ENCODE results near the gene FILIP1L.

Gene FILIP1L

DNA sequence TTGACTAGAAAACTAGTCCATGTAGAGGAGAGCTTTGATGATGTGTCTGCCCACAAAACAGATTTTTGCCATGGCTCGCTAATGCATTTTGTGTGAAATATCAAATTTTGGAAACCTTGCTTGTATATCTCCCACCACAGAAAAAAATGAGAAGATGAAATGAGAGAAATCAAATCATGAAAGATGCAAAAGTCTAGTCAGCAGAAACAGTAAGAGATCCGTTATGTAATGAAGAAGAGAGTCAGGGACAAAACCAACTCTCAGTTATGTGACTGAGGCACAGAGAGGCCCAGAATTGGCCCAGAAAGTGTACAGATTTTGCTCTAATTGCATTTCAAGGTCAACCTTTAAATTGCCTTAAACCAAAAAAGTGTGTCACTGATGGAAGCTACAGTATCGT lies 107.0 kb downstream of the FILIP1L start:
- no peaks in the 10 kb centered on the region for H3K36me3 ChIP-seq (ENCODE audit: control insufficient read depth, insufficient read depth, low read length)

DNA sequence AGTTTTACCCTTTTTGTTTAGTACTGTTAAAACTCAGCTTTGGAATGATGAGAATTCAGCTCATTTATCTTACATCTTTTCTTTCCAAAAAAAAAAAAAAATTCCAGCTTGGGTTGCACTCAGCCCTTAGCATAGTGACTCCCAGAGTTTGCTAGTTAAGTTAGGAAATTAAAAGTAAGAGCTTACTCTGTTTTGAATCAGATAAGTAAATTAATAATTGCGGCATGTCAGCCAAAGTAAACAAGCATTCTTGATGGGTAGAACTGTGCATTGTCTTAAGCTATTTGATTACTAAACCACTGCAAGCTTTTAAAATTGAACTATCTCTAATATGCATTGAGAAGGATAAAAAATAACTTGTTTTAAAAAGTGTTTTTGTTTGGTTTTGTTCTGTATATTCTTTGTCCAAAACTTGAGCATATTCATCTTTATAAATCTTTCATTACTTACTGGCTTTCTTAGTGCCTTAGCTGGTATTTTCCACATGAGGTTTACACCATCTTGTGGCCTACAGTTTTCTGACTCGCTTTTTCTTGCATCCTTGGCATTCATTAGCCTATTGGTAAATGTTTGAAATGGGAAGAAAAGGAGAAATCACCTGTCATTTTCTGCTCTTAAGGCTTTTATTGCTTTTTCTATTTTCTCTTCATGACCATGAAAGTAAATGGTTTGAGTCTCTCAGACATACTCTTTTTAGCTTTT lies 107.6 kb downstream of the FILIP1L start:
- no peak overlapping the region for H3K9ac ChIP-seq (ENCODE audit: low read depth, low read length)
- no peak overlapping the region for H3K27ac ChIP-seq (ENCODE audit: low read depth, low read length)
- H3K9me3 ChIP-seq (ENCODE audit: control insufficient read depth, insufficient read depth, low read length): no peaks in the 10 kb centered on the region
- H3K36me3 ChIP-seq (ENCODE audit: control insufficient read depth, insufficient read depth, low read length): no peaks in the 10 kb centered on the region
- no peaks in the 10 kb centered on the region for H3K27me3 ChIP-seq (ENCODE audit: control insufficient read depth, insufficient read depth, low read length)
- H3K4me1 ChIP-seq (ENCODE audit: control insufficient read depth, insufficient read depth, low read length): peaks cover 20% of the 10 kb centered on the region
- H3K4me3 ChIP-seq (ENCODE audit: low read depth, low read length): no peak overlapping the region

More for the DNA sequence above, 107.0 kb downstream of the FILIP1L start:
- H3K4me1 ChIP-seq (ENCODE audit: control insufficient read depth, insufficient read depth, low read length): peaks cover 20% of the 10 kb centered on the region
- H3K27ac ChIP-seq (ENCODE audit: low read depth, low read length): no peak overlapping the region
- H3K27me3 ChIP-seq (ENCODE audit: control insufficient read depth, insufficient read depth, low read length): no peaks in the 10 kb centered on the region
- no peak overlapping the region for H3K4me3 ChIP-seq (ENCODE audit: low read depth, low read length)
- no peak overlapping the region for H3K9ac ChIP-seq (ENCODE audit: low read depth, low read length)
- H3K9me3 ChIP-seq (ENCODE audit: control insufficient read depth, insufficient read depth, low read length): no peaks in the 10 kb centered on the region

DNA sequence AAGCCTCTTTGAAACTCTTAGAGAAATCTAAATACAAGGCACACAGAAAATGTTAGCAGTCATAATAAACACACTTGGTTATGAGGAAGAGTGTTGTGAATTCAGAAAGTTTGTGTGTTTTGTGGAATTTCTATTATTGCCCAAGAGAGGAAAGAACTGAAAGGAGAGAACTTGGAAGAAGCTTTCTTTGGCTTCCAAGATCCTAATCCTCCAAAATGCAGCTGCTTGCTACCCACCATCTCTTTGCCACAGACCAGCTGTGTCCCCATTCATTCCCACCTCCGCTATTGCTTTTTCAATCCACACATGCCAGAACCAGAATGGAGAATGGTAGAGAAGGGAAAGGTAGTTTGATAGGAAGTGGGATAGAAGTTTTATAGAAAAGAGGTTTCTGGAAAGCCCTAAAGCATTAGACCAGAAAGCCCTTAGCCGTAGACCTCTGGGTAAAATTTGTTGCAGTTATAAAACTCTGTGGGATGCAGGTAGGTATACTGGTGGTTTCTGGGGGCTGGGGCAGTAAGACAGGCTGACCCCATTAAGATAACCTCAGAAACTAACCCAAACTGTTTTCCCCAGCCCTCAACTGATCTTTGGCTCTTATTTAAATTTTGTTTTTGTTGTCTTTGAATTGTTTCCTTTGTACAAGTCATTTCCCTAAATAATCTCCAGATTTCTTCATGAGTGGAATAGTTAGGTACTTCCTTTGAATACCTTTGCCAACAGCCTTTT lies 108.5 kb downstream of the FILIP1L start:
- peaks cover 20% of the 10 kb centered on the region for H3K4me1 ChIP-seq (ENCODE audit: control insufficient read depth, insufficient read depth, low read length)
- H3K27me3 ChIP-seq (ENCODE audit: control insufficient read depth, insufficient read depth, low read length): no peaks in the 10 kb centered on the region
- H3K9ac ChIP-seq (ENCODE audit: low read depth, low read length): no peak overlapping the region
- no peak overlapping the region for H3K4me3 ChIP-seq (ENCODE audit: low read depth, low read length)
- no peaks in the 10 kb centered on the region for H3K9me3 ChIP-seq (ENCODE audit: control insufficient read depth, insufficient read depth, low read length)
- H3K36me3 ChIP-seq (ENCODE audit: control insufficient read depth, insufficient read depth, low read length): no peaks in the 10 kb centered on the region
- no peak overlapping the region for H3K27ac ChIP-seq (ENCODE audit: low read depth, low read length)

DNA sequence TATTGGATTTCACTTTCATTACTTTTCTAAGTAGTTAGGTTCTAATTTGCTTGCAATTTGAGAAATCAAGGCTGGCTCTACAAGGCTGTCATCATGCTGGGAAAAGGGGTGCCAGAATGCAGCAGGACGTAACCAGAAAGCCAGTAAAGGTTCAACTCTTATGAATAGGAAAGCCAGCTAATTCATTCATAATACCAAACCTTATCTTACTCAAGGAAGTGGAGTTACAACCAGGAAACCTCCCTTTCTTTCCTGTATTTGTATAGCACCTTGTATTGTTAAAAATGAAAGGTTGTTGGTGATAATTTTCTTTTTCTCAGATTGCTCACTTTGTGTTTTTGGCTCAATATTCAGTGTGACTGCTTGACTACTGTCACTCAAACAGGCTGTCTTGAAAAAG lies 109.4 kb downstream of the FILIP1L start:
- no peak overlapping the region for H3K27ac ChIP-seq (ENCODE audit: low read depth, low read length)
- H3K36me3 ChIP-seq (ENCODE audit: control insufficient read depth, insufficient read depth, low read length): no peaks in the 10 kb centered on the region
- H3K9ac ChIP-seq (ENCODE audit: low read depth, low read length): no peak overlapping the region
- no peaks in the 10 kb centered on the region for H3K27me3 ChIP-seq (ENCODE audit: control insufficient read depth, insufficient read depth, low read length)
- no peaks in the 10 kb centered on the region for H3K9me3 ChIP-seq (ENCODE audit: control insufficient read depth, insufficient read depth, low read length)
- peaks cover 20% of the 10 kb centered on the region for H3K4me1 ChIP-seq (ENCODE audit: control insufficient read depth, insufficient read depth, low read length)
- H3K4me3 ChIP-seq (ENCODE audit: low read depth, low read length): no peak overlapping the region

DNA sequence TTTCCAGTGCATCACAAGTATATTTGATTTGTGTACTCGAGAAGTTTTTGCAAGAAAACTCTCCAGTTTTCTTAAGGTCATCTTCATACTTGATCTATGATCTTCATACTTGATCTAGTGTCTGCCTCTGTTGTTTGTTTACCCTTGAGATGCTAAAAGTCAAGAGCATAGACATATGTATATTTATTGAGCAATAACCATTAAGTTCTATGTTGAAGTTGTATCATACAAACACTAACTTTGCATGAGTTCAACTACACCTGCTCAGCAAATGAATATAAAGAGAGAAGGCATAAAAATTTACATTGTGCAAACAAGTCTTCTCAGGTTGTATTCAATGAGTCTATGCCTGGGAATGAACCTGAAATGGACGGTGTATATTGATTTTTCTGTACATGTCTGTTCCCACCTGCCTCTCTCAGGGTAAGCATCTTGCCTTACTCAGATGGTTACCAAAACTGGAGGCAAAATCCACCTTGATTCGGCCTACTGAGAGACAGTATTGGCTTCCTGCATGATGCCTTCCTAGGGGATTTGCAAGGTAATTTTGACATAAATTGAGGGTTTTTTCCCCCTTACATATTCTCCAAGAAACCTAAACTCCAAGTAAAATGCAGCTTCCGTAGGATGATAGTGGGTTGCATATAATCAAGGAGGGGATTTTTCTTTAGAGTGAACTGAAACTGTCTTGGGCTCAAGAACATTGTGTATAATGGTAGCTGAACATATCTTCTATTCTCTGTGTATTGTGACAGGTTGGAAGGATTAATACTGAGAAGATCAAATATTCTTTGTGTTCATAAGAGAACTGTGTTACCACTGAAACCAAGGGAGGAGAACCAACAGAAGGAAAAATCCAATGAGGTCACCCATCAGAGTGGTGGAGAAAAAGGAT lies 110.4 kb downstream of the FILIP1L start:
- Histone ChIP-seq H3K27me3 (ENCODE audit: control insufficient read depth, insufficient read depth, low read length) (no peaks in the 10 kb centered on the region), H3K9ac (ENCODE audit: low read depth, low read length) (no peak overlapping the region), H3K4me1 (ENCODE audit: control insufficient read depth, insufficient read depth, low read length) (peaks cover 20% of the 10 kb centered on the region), H3K9me3 (ENCODE audit: control insufficient read depth, insufficient read depth, low read length) (no peaks in the 10 kb centered on the region), H3K36me3 (ENCODE audit: control insufficient read depth, insufficient read depth, low read length) (no peaks in the 10 kb centered on the region), H3K27ac (ENCODE audit: low read depth, low read length) (no peak overlapping the region), H3K4me3 (ENCODE audit: low read depth, low read length) (no peak overlapping the region)

DNA sequence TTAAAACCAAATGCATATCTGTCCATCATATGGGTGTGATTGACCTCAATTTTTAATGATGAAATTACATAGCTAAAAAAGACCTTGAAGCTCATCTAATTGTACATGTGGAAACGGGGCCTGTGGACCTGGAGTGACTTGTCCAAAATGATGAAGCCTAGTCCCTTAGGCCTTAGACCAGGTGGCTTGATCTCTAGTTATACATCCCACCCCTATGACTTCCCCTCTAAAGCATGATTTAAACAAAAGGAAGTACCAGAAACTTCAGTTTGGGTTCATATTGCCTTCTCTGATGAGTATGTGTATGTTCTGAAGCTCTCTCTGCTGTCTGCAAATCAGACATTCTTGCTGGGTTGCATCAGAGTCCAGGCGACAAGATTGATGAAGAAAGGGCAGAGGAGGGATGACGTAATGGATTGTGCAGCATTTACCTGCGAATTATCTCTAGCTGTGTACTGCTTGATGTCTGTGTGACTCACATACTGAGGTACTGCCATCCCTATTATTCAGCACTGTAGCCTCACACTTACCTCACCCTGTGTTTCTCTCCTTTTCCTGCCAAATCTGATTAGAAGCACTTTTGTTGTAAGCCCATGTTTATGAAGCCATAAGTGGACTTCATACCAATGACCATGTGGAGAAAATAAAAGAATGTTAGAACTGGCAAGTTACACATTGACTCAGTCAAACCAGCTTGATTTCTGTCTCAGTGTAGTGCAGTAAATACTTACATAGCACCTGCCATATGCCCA lies 111.5 kb downstream of the FILIP1L start:
- Histone ChIP-seq H3K4me1 (ENCODE audit: control insufficient read depth, insufficient read depth, low read length) (peaks cover 20% of the 10 kb centered on the region), H3K9me3 (ENCODE audit: control insufficient read depth, insufficient read depth, low read length) (no peaks in the 10 kb centered on the region), H3K4me3 (ENCODE audit: low read depth, low read length) (no peak overlapping the region), H3K36me3 (ENCODE audit: control insufficient read depth, insufficient read depth, low read length) (no peaks in the 10 kb centered on the region), H3K27ac (ENCODE audit: low read depth, low read length) (no peak overlapping the region), H3K9ac (ENCODE audit: low read depth, low read length) (no peak overlapping the region), H3K27me3 (ENCODE audit: control insufficient read depth, insufficient read depth, low read length) (no peaks in the 10 kb centered on the region)

DNA sequence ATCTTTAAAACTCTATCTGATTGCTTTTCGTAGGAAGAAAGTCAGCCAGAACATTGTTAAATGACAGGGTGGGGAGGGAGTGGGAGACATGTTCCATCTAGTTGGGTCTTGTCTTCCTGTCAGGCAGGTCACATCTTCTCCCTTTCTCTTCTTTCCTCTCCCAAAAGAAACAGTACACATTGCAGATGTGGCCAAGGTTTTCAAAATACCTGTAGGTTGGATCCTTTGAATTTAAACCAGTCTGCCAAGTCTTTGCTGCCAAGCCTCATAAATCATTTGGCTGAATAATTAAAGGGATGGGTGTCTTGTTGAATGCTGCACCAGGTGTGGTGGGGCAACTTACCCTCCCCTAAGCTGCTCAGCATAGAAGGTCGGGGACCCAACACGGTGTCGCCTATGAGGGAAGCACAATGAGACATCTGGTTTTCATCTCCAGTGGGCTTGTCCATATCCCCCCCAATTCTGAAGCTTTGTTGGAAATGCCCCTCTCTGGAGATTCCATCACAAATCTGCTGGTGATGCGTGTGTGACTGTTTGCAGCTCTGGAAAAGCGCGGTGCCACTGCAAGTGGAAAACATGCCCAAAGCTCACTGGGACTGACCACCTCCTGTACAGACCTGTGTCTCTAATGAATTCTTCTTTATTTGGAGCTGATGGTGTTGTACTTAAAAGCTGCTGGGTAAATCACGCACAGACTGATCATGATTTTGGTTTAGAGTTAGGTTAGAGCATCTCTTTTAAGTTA lies 112.6 kb downstream of the FILIP1L start:
- Histone ChIP-seq H3K4me3 (ENCODE audit: low read depth, low read length) (no peak overlapping the region), H3K9me3 (ENCODE audit: control insufficient read depth, insufficient read depth, low read length) (no peaks in the 10 kb centered on the region), H3K36me3 (ENCODE audit: control insufficient read depth, insufficient read depth, low read length) (no peaks in the 10 kb centered on the region), H3K4me1 (ENCODE audit: control insufficient read depth, insufficient read depth, low read length) (peaks cover 16% of the 10 kb centered on the region), H3K9ac (ENCODE audit: low read depth, low read length) (no peak overlapping the region), H3K27ac (ENCODE audit: low read depth, low read length) (no peak overlapping the region), H3K27me3 (ENCODE audit: control insufficient read depth, insufficient read depth, low read length) (no peaks in the 10 kb centered on the region)

DNA sequence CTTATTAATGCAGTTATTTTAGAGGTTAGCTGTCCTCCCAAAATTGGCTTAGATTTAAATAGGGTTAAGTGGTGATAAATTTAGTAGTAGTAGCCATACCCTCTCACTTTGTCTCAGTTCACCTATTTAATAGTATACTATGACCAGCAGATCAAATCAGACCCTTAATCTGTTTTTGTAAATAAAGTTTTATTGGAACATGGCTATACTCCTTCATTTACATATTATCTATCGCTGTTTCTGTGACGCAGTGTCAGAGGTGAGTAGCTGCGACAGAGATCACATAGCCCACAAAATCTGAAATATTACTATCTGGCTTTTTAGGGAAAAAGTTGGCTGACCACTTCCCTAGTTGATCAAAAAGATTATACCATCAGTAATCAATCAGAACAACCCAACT lies 113.2 kb downstream of the FILIP1L start:
- Histone ChIP-seq H3K36me3 (ENCODE audit: control insufficient read depth, insufficient read depth, low read length) (no peaks in the 10 kb centered on the region), H3K27ac (ENCODE audit: low read depth, low read length) (no peak overlapping the region), H3K9me3 (ENCODE audit: control insufficient read depth, insufficient read depth, low read length) (no peaks in the 10 kb centered on the region), H3K9ac (ENCODE audit: low read depth, low read length) (no peak overlapping the region), H3K4me3 (ENCODE audit: low read depth, low read length) (no peak overlapping the region), H3K27me3 (ENCODE audit: control insufficient read depth, insufficient read depth, low read length) (no peaks in the 10 kb centered on the region), H3K4me1 (ENCODE audit: control insufficient read depth, insufficient read depth, low read length) (peaks cover 10% of the 10 kb centered on the region)

DNA sequence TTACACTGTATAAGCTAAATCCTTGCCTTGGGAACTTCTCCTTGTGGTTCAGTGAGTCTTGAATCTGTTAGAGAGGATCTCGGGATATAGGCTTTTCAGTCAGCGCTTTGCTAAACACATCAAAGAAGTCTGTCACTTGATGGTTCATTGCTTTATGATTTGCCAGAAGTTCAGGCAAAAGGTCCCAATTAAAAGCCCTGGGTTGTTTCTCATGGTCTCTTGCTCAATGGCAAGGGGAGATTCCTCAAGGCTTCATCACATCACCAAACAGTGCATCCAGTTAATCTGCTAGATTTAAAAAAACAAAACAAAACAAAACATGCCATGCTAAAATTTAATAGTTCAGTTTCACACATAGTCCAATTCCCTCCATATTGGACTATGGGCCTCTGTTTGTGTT lies 114.8 kb downstream of the FILIP1L start:
- H3K27ac ChIP-seq (ENCODE audit: low read depth, low read length): no peak overlapping the region
- no peaks in the 10 kb centered on the region for H3K36me3 ChIP-seq (ENCODE audit: control insufficient read depth, insufficient read depth, low read length)
- H3K27me3 ChIP-seq (ENCODE audit: control insufficient read depth, insufficient read depth, low read length): no peaks in the 10 kb centered on the region

DNA sequence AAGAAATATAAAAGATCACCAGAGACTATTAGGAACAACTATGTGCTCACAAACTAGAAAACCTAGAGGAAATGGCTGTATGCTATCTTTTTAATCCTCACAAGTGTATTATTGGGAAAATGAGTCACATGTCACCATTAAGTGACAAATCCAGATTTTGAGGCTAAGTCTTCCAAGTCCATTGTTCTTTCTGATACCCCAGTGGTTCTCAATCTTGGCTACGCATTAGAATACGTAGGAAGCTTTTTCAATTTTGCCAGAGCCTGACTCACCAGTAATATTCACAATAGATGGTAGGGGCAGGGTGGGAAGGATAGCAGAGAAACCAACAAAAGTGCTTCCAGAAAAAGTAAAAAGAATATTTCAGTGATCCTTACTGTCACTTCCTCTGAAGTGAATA lies 117.0 kb downstream of the FILIP1L start:
- Histone ChIP-seq H3K9ac (ENCODE audit: low read depth, low read length) (no peak overlapping the region), H3K4me3 (ENCODE audit: low read depth, low read length) (no peak overlapping the region), H3K27ac (ENCODE audit: low read depth, low read length) (no peak overlapping the region), H3K4me1 (ENCODE audit: control insufficient read depth, insufficient read depth, low read length) (no peaks in the 10 kb centered on the region; the same call in 1 of the 2 replicates), H3K36me3 (ENCODE audit: control insufficient read depth, insufficient read depth, low read length) (no peaks in the 10 kb centered on the region), H3K9me3 (ENCODE audit: control insufficient read depth, insufficient read depth, low read length) (peaks cover 11% of the 10 kb centered on the region), H3K27me3 (ENCODE audit: control insufficient read depth, insufficient read depth, low read length) (no peaks in the 10 kb centered on the region)

More for the DNA sequence above, 114.8 kb downstream of the FILIP1L start:
- Histone ChIP-seq H3K9me3 (ENCODE audit: control insufficient read depth, insufficient read depth, low read length) (no peaks in the 10 kb centered on the region; the same call in 1 of the 2 replicates), H3K9ac (ENCODE audit: low read depth, low read length) (no peak overlapping the region), H3K4me3 (ENCODE audit: low read depth, low read length) (no peak overlapping the region), H3K4me1 (ENCODE audit: control insufficient read depth, insufficient read depth, low read length) (peaks cover 3% of the 10 kb centered on the region; the same call in 1 of the 2 replicates)

Measured in HUES48 (cell line).